Measurements from ENCODE around the gene BBIP1. TPM values are rescaled to one million over a fixed set of nuclear protein-coding genes. Genes with fewer than 3 reads are reported as not detected.
A peak's percentile ranks its signal among the peaks of the same experiment; 100 is the strongest.

The BBIP1 gene
- total and polyA plus RNA-seq, 10 of the 15 experiments (the other 5 are each of a cell fraction or from before 2014, with no cell fraction given): 13.8 to 40.8 (median 31.3) TPM

DNA sequence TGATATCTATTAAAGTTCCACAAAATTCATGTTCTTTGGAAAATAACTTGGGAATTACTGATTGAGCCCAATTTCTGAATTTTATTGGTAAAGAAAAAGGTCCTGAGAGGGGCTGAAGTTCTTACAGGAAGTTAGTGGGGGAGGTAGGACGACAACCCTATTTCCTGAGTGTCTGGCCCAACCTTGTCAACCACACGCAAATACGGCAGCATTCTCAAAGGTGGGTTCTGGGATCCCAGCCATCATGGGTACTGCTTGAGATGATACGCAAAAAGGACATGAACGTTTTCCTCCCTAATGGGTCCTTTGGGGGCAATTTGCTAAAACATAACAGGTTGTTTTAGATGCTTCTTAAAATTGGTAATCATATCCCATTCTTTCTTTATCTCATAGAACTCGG, 50.0 kb downstream of the BBIP1 start (continued):
- TF ChIP-seq, protein P1, sequence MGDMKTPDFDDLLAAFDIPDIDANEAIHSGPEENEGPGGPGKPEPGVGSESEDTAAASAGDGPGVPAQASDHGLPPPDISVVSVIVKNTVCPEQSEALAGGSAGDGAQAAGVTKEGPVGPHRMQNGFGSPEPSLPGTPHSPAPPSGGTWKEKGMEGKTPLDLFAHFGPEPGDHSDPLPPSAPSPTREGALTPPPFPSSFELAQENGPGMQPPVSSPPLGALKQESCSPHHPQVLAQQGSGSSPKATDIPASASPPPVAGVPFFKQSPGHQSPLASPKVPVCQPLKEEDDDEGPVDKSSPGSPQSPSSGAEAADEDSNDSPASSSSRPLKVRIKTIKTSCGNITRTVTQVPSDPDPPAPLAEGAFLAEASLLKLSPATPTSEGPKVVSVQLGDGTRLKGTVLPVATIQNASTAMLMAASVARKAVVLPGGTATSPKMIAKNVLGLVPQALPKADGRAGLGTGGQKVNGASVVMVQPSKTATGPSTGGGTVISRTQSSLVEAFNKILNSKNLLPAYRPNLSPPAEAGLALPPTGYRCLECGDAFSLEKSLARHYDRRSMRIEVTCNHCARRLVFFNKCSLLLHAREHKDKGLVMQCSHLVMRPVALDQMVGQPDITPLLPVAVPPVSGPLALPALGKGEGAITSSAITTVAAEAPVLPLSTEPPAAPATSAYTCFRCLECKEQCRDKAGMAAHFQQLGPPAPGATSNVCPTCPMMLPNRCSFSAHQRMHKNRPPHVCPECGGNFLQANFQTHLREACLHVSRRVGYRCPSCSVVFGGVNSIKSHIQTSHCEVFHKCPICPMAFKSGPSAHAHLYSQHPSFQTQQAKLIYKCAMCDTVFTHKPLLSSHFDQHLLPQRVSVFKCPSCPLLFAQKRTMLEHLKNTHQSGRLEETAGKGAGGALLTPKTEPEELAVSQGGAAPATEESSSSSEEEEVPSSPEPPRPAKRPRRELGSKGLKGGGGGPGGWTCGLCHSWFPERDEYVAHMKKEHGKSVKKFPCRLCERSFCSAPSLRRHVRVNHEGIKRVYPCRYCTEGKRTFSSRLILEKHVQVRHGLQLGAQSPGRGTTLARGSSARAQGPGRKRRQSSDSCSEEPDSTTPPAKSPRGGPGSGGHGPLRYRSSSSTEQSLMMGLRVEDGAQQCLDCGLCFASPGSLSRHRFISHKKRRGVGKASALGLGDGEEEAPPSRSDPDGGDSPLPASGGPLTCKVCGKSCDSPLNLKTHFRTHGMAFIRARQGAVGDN (IDR thresholded peaks at IDR 0.05): peak; percentile 12; the same call in 1 of the 2 replicates
- TF ChIP-seq RUNX3 (IDR thresholded peaks at IDR 0.05; ENCODE audit: low read length) (peak; percentile 72), EGR1 (IDR thresholded peaks at IDR 0.05; ENCODE audit: borderline replicate concordance in 1 of 2, low read depth in 2 of 2, low read length in 2 of 2) (no peak), TARDBP (IDR thresholded peaks at IDR 0.05; ENCODE audit: borderline replicate concordance) (no peak), IKZF2 (IDR thresholded peaks at IDR 0.05) (peak; percentile 51; a peak in 2 of 4 replicates), ASH2L (IDR thresholded peaks at IDR 0.05; ENCODE audit: borderline replicate concordance, low read depth) (no peak), ZNF274 (IDR thresholded peaks at IDR 0.05; ENCODE audit: insufficient read depth, insufficient read length) (no peak), POU2F2 (IDR thresholded peaks at IDR 0.05; ENCODE audit: borderline replicate concordance, low read depth, low read length) (peak; percentile 14; the same call in 1 of the 3 replicates), KAT2A (conservative IDR thresholded peaks at IDR 0.05; ENCODE audit: control insufficient read depth, low read depth, low read length) (no peak), HDAC2 (IDR thresholded peaks at IDR 0.05) (no peak), EED (IDR thresholded peaks at IDR 0.05; ENCODE audit: low read depth) (peak; percentile 53)
- TF ChIP-seq, protein P2, sequence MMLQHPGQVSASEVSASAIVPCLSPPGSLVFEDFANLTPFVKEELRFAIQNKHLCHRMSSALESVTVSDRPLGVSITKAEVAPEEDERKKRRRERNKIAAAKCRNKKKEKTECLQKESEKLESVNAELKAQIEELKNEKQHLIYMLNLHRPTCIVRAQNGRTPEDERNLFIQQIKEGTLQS (IDR thresholded peaks at IDR 0.05; ENCODE audit: borderline replicate concordance, extremely low read depth, low read depth, low read length): no peak
- TF ChIP-seq, protein P3, sequence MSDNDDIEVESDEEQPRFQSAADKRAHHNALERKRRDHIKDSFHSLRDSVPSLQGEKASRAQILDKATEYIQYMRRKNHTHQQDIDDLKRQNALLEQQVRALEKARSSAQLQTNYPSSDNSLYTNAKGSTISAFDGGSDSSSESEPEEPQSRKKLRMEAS (IDR thresholded peaks at IDR 0.05; ENCODE audit: low read depth, low read length): no peak

Measured in GM12878 (cell line).